ENCODE measurements around the gene PROCA1. TPM values are rescaled to one million over a fixed set of nuclear protein-coding genes. Genes with fewer than 3 reads are reported as not detected.

The PROCA1 gene
- polyA plus RNA-seq, 1 donor (not counting 4 experiments of a cell fraction or from before 2014, with no cell fraction given), result 0.39 TPM

GRCh38 chr17:28669918-28670317 is 41.8 kb downstream of the PROCA1 start:
- Histone ChIP-seq H3K4me3 (ENCODE audit: control insufficient read depth in 2 of 3, extremely low read depth in 1 of 3, insufficient read depth in 2 of 3, low read depth in 1 of 3, low read length in 3 of 3) (no peak overlapping the region), H3K9me1 (ENCODE audit: control insufficient read depth, extremely low read depth, insufficient read depth, low read length) (peaks cover 3% of the 10 kb centered on the region), H3K27ac (ENCODE audit: control insufficient read depth, insufficient read depth, low read length) (no peak overlapping the region), H3K36me3 (ENCODE audit: control insufficient read depth in 2 of 2, extremely low read depth in 1 of 2, insufficient read depth in 2 of 2, low read length in 2 of 2) (peaks cover 28 to 31% of the 10 kb centered on the region in 2 experiments), H3K4me1 (ENCODE audit: control insufficient read depth, extremely low read depth, insufficient read depth, low read length) (peaks cover 11% of the 10 kb centered on the region), H3K27me3 (ENCODE audit: control insufficient read depth, extremely low read depth, insufficient read depth, low read length) (no peaks in the 10 kb centered on the region), H3K4me2 (ENCODE audit: control insufficient read depth, extremely low read depth, insufficient read depth, low read depth, low read length) (no peak overlapping the region), H3K79me2 (ENCODE audit: control insufficient read depth, insufficient read depth, low read length) (peaks cover 42% of the 10 kb centered on the region), H3K9ac (ENCODE audit: control insufficient read depth, extremely low read depth, insufficient read depth, low read length) (no peak overlapping the region), H4K20me1 (ENCODE audit: control insufficient read depth, extremely low read depth, insufficient read depth, low read length) (peaks cover 8% of the 10 kb centered on the region), H3K9me3 (ENCODE audit: control insufficient read depth, low read depth, low read length) (no peaks in the 10 kb centered on the region), H2AFZ (ENCODE audit: control insufficient read depth, low read length) (no peak overlapping the region)
- FAIRE-seq (no peak), DNase-seq (ENCODE audit: low read depth, low spot score) (no peak)
- TF ChIP-seq CTCF (optimal IDR thresholded peaks at IDR 0.05 in 1 of 3, IDR thresholded peaks at IDR 0.05 in 1 of 3, conservative IDR thresholded peaks at IDR 0.05 in 1 of 3; ENCODE audit: extremely low read depth in 1 of 3, insufficient read depth in 2 of 3, low read length in 3 of 3) (no peak), EZH2 (IDR thresholded peaks at IDR 0.05; ENCODE audit: low read length) (no peak)
- dilution Hi-C loops (cut with MboI; ENCODE audit: extremely low pct_ligation_motif_present, low sequenced_read_pairs), result no loop called here

- Histone ChIP-seq H3K4me1 (ENCODE audit: control insufficient read depth, extremely low read depth, insufficient read depth, low read length) (peaks cover 17% of the 10 kb centered on the region), H3K27ac (ENCODE audit: control insufficient read depth, insufficient read depth, low read length) (no peak overlapping the region), H3K4me3 (ENCODE audit: control insufficient read depth in 2 of 3, extremely low read depth in 1 of 3, insufficient read depth in 2 of 3, low read depth in 1 of 3, low read length in 3 of 3) (no peak overlapping the region), H3K4me2 (ENCODE audit: control insufficient read depth, extremely low read depth, insufficient read depth, low read depth, low read length) (peak overlapping the region; percentile 12), H3K9me3 (ENCODE audit: control insufficient read depth, low read depth, low read length) (no peaks in the 10 kb centered on the region), H4K20me1 (ENCODE audit: control insufficient read depth, extremely low read depth, insufficient read depth, low read length) (peaks cover 8% of the 10 kb centered on the region), H3K9me1 (ENCODE audit: control insufficient read depth, extremely low read depth, insufficient read depth, low read length) (peaks cover 3% of the 10 kb centered on the region), H3K79me2 (ENCODE audit: control insufficient read depth, insufficient read depth, low read length) (peaks cover 62% of the 10 kb centered on the region), H3K27me3 (ENCODE audit: control insufficient read depth, extremely low read depth, insufficient read depth, low read length) (no peaks in the 10 kb centered on the region), H3K36me3 (ENCODE audit: control insufficient read depth in 2 of 2, extremely low read depth in 1 of 2, insufficient read depth in 2 of 2, low read length in 2 of 2) (peaks cover 13 to 15% of the 10 kb centered on the region in 2 experiments), H2AFZ (ENCODE audit: control insufficient read depth, low read length) (no peak overlapping the region), H3K9ac (ENCODE audit: control insufficient read depth, extremely low read depth, insufficient read depth, low read length) (no peak overlapping the region)
- DNase-seq (ENCODE audit: low read depth, low spot score), result no peak
- TF ChIP-seq CTCF (optimal IDR thresholded peaks at IDR 0.05 in 1 of 3, IDR thresholded peaks at IDR 0.05 in 1 of 3, conservative IDR thresholded peaks at IDR 0.05 in 1 of 3; ENCODE audit: extremely low read depth in 1 of 3, insufficient read depth in 2 of 3, low read length in 3 of 3), result no peak
- TF ChIP-seq EZH2 (IDR thresholded peaks at IDR 0.05; ENCODE audit: low read length), result no peak
- dilution Hi-C loops (cut with MboI; ENCODE audit: extremely low pct_ligation_motif_present, low sequenced_read_pairs), result no loop called here
- FAIRE-seq, result no peak
Measured at GRCh38 chr17:28667870-28668269, 43.8 kb downstream of the PROCA1 start.

Data from keratinocyte (primary cell).